ENCODE measurements around the gene ACP5.
"Not testable (repeated sequence)": the region's sequence is repeated elsewhere in the genome, so short reads cannot be mapped to it uniquely, and the experiment has no call there.

Gene ACP5

DNA sequence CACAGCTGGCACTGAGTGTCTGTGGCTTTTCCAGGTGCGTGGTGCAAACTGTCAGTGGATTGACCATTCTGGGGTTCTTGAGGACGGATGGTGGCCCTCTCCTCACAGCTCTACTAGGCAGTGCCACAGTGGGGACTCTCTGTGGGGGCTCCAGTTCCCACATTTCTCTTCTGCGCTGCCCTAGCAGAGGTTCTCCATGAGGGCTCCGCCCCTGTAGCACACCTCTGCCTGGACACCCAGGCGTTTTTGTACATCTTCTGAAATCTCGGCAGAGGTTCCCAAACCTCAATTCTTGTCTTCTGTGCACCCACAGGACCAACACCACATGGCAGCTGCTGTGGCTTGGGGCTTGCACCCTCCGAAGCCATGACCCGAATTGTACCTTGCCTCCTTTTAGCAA lies 29.0 kb upstream of the ACP5 start:
- Histone ChIP-seq H3K4me1 (no peaks in the 10 kb centered on the region), H3K9me3 (replicated peaks in 1 of 11) (peaks cover 88 to 99% (median 98%) of the 10 kb centered on the region in 11 experiments), H3K4me3 (peak overlapping the region in 7 of 10 experiments; percentile 17 to 53 (median 33); a peak in 10 of 20 replicates), H3K9ac (no peak overlapping the region), H3K27me3 (no peaks in the 10 kb centered on the region), H3K36me3 (peaks cover 83 to 99% (median 97%) of the 10 kb centered on the region in 11 experiments), H3K27ac (no peak overlapping the region), H4K20me1 (peaks cover 0 to 47% (median under 1%) of the 10 kb centered on the region in 11 experiments; a peak in 8 of 22 replicates), H3K4me2 (no peak overlapping the region)
- TF ChIP-seq Cebpa-rat (IDR thresholded peaks at IDR 0.05) = no peak

DNA sequence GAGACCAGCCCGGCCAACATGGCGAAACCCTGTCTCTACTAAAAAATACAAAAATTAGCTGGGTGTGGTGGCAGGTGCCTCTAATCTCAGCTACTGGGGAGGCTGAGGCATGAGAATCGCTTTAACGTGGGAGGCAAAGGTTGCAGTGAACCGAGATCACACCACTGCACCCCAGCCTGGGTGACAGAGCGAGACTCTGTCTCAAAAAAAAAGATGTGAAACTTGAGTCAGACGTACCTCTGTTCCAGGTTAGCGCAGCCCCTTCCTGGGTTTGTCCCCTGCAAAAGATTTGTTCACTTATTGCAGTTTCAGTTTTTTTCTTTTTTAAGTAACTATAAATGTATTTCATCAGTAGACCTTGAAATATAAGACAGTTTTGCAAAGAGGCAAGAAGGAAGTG lies 22.3 kb upstream of the ACP5 start:
- H3K9ac ChIP-seq, H3K27me3 ChIP-seq, H3K27ac ChIP-seq: not testable (repeated sequence)
- H4K20me1 ChIP-seq = peaks cover 0 to 63% (median 23%) of the 10 kb centered on the region in 11 experiments; a peak in 14 of 22 replicates
- peak overlapping the region in 2 of 10 experiments; percentile 26 to 94; a peak in 1 of 20 replicates for H3K4me3 ChIP-seq
- H3K4me2 ChIP-seq = peak overlapping the region in 10 of 11 experiments; percentile 67 to 96 (median 82); a peak in 13 of 22 replicates
- peaks cover 20 to 34% (median 28%) of the 10 kb centered on the region in 10 experiments for H3K4me1 ChIP-seq
- H3K9me3 ChIP-seq (replicated peaks in 1 of 11) = peaks cover 26 to 59% (median 56%) of the 10 kb centered on the region in 11 experiments
- peaks cover 28 to 64% (median 61%) of the 10 kb centered on the region in 11 experiments for H3K36me3 ChIP-seq

DNA sequence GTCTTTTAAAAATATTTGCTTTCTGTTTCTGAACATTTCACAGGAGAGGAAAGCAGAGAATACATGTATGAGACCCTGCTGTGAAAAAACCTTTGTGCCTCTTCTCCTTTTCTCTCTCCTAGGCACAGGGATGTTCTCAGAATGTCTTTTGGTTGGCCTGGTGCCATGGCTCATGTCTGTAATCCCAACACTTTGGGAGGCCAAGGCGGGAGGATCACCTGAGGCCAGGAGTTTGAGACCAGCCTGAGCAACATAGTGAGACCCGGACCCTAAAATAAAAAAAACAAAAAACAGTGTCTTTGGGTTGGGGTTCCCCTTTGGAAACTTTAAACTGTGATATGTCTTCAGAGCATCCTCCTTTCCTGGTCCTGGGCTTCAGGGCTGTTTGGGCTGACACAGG lies 21.3 kb upstream of the ACP5 start:
- Histone ChIP-seq H3K9ac (peak overlapping the region in 9 of 11 experiments; percentile 95 to 99 (median 97); a peak in 14 of 22 replicates), H3K9me3 (replicated peaks in 1 of 11) (peaks cover 16 to 50% (median 46%) of the 10 kb centered on the region in 11 experiments), H4K20me1 (peaks cover 0 to 61% (median 23%) of the 10 kb centered on the region in 11 experiments; a peak in 14 of 22 replicates), H3K36me3 (peaks cover 19 to 55% (median 51%) of the 10 kb centered on the region in 11 experiments), H3K27ac (peak overlapping the region in 1 of 11 experiments; percentile 99; a peak in 1 of 22 replicates), H3K4me2 (peak overlapping the region; percentile 67 to 96 (median 80)), H3K4me3 (peak overlapping the region in 8 of 10 experiments; percentile 84 to 99 (median 90); a peak in 14 of 20 replicates), H3K27me3 (no peaks in the 10 kb centered on the region), H3K4me1 (peaks cover 20 to 38% (median 34%) of the 10 kb centered on the region in 10 experiments)
- no peak for TF ChIP-seq Cebpa-rat (IDR thresholded peaks at IDR 0.05)

DNA sequence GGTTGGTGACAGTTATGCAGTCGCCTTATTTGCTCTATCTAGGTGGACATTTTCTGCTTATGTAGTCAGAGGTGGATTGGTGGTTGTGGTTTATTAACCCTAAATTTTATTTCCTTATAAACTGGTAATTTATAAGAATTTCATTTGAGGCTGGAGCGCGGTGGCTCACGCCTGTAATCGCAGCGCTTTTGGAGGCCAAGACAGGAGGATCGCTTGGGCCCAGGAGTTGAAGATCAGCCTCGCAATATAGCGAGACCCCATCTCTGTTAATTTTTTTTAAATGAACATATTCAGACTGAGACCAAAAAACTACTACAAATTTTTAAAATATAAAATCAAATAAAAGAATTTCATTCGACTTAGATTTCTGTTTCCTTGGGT lies 20.6 kb upstream of the ACP5 start:
- Histone ChIP-seq H4K20me1 (peaks cover 0 to 55% (median 23%) of the 10 kb centered on the region in 11 experiments; a peak in 14 of 22 replicates), H3K27me3 (no peaks in the 10 kb centered on the region), H3K9ac (peak overlapping the region; percentile 95 to 99 (median 97)), H3K27ac (peak overlapping the region; percentile 95 to 100 (median 97)), H3K4me1 (peaks cover 24 to 44% (median 40%) of the 10 kb centered on the region in 10 experiments), H3K4me2 (peak overlapping the region; percentile 67 to 96 (median 80)), H3K36me3 (peaks cover 12 to 48% (median 45%) of the 10 kb centered on the region in 11 experiments), H3K4me3 (peak overlapping the region; percentile 84 to 99 (median 92)), H3K9me3 (replicated peaks in 1 of 11) (peaks cover 9 to 43% (median 40%) of the 10 kb centered on the region in 11 experiments; a peak in 21 of 22 replicates)
- no peak for TF ChIP-seq Cebpa-rat (IDR thresholded peaks at IDR 0.05)

DNA sequence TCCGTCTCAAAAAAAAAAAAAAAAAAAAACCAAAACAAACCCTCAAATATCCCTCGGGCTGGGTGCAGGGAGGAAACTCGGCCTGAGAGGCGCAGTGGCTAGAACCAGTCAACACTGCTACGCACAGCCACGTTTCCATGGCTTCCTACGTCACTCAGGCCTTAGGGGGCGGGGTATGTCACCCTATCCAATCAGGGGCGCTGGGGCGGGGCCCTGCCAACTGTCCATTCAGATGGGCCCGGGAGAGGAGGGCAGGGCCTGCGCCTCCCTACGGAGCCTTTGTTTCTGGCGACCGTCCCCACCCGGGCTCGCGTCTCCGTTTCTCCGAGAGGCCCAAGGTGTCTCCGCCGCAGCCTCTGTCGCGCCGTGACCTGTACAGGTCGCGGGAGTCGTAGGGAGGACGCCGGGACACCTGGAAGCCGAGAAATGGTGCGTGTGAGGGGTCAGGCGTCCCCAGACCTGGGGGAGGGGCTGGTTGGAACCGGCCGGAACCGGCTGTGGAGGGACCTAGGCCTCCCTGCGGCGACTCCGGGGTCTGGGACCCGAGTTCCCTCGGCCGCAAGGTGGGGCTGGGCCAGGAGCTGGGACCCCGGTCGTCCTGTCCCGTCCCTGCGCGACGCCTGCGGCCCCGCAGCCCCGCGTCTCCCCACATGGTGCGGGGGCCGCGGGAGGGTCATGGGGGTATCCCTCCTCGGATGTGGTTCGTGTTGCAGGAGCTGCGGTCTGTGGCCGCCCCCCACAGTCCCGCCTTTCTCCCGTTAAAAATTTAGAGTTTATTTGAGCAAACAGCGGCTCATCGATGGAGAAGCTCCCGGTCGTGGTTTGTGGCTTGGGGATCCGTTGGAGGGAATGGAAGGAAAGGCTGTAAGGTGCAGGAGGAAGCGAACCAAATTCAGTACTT lies 20.0 kb upstream of the ACP5 start, which contains the start of gene ZNF627:
ZNF627 (plus strand) TSS at position 282 of the 901 bp plus-strand sequence; CDS start at position 427, 145 bp downstream.
- H3K9me3 ChIP-seq (replicated peaks in 1 of 11) = peaks cover 3 to 37% (median 33%) of the 10 kb centered on the region in 11 experiments; a peak in 20 of 22 replicates
- TF ChIP-seq Cebpa-rat (IDR thresholded peaks at IDR 0.05) = no peak

DNA sequence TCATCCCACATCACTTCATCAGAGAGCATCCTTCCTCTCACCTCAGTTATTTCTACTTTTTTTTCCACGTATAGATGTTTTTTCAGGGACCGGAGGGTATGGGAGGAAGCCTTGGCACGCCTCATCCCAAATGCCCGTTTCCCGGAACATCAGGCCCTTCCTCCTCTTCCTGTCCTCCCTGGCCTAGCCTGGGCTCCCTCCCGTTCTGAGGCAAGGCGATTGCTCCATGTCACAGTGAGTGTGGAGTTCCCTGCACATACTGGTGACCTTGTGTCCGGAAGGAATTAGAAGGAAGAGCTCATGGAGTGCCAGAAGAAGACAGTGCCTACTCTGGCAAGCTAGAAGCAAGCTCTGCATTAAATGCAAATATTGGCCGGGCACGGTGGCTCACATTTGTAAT lies 18.7 kb upstream of the ACP5 start:
- H3K9ac ChIP-seq = peak overlapping the region in 6 of 11 experiments; percentile 96 to 99 (median 98); a peak in 8 of 22 replicates
- H3K27me3 ChIP-seq = no peaks in the 10 kb centered on the region
- peaks cover 0 to 38% (median 20%) of the 10 kb centered on the region in 11 experiments; a peak in 13 of 22 replicates for H4K20me1 ChIP-seq
- H3K4me3 ChIP-seq = peak overlapping the region in 1 of 10 experiments; percentile 88; a peak in 4 of 20 replicates
- H3K4me2 ChIP-seq = peak overlapping the region; percentile 62 to 93 (median 75); a peak in 18 of 22 replicates
- H3K9me3 ChIP-seq (replicated peaks in 1 of 11) = peaks cover 0 to 24% (median 20%) of the 10 kb centered on the region in 11 experiments; a peak in 16 of 22 replicates
- H3K36me3 ChIP-seq = peaks cover 0 to 29% (median 26%) of the 10 kb centered on the region in 11 experiments; a peak in 20 of 22 replicates
- H3K27ac ChIP-seq = peak overlapping the region in 9 of 11 experiments; percentile 95 to 100 (median 97); a peak in 10 of 22 replicates
- no peak for TF ChIP-seq Cebpa-rat (IDR thresholded peaks at IDR 0.05)
- H3K4me1 ChIP-seq = peaks cover 30 to 57% (median 48%) of the 10 kb centered on the region in 10 experiments

More for the DNA sequence above, 20.0 kb upstream of the ACP5 start, which contains the start of gene ZNF627:
- Histone ChIP-seq H3K36me3 (peaks cover 6 to 42% (median 38%) of the 10 kb centered on the region in 11 experiments; a peak in 21 of 22 replicates), H3K4me2 (peak within 1 kb of the TSS; percentile 76 to 96 (median 84)), H4K20me1 (peaks cover 0 to 48% (median 23%) of the 10 kb centered on the region in 11 experiments; a peak in 14 of 22 replicates), H3K27me3 (no peaks in the 10 kb centered on the region), H3K4me3 (peak within 1 kb of the TSS; percentile 84 to 99 (median 92)), H3K4me1 (peaks cover 30 to 51% (median 46%) of the 10 kb centered on the region in 10 experiments), H3K27ac (peak within 1 kb of the TSS; percentile 95 to 100 (median 97)), H3K9ac (peak within 1 kb of the TSS; percentile 95 to 99 (median 97))

DNA sequence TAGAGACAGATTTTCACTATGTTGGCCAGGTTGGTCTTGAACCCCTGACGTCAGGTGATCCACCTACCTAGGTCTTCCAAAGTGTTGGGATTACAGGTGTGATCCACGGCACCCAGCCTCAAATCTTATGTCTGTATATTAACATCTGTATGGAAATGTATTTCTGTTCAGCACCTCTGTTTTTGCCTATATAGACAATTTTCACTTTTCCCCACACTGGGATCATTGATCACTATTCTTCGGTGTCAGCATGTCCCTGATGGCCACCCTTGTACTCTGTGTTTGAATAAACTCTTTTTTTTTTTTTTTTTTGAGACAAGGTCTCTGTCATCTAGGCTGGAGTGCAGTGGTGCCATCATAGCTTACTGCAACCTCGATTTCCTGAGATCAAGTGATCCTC lies 16.6 kb upstream of the ACP5 start:
- Histone ChIP-seq H3K36me3 (peaks cover 0 to 9% (median 5%) of the 10 kb centered on the region in 11 experiments; a peak in 20 of 22 replicates), H4K20me1 (peaks cover 0 to 17% (median 12%) of the 10 kb centered on the region in 11 experiments; a peak in 12 of 22 replicates), H3K4me1 (peaks cover 23 to 48% (median 38%) of the 10 kb centered on the region in 10 experiments), H3K9me3 (replicated peaks in 1 of 11) (peaks cover 0 to 3% (median 1%) of the 10 kb centered on the region in 11 experiments; a peak in 5 of 22 replicates), H3K27ac (no peak overlapping the region), H3K4me2 (peak overlapping the region in 5 of 11 experiments; percentile 52 to 76 (median 69); a peak in 4 of 22 replicates), H3K27me3 (no peaks in the 10 kb centered on the region), H3K9ac (no peak overlapping the region), H3K4me3 (no peak overlapping the region)
- no peak for TF ChIP-seq Cebpa-rat (IDR thresholded peaks at IDR 0.05)

DNA sequence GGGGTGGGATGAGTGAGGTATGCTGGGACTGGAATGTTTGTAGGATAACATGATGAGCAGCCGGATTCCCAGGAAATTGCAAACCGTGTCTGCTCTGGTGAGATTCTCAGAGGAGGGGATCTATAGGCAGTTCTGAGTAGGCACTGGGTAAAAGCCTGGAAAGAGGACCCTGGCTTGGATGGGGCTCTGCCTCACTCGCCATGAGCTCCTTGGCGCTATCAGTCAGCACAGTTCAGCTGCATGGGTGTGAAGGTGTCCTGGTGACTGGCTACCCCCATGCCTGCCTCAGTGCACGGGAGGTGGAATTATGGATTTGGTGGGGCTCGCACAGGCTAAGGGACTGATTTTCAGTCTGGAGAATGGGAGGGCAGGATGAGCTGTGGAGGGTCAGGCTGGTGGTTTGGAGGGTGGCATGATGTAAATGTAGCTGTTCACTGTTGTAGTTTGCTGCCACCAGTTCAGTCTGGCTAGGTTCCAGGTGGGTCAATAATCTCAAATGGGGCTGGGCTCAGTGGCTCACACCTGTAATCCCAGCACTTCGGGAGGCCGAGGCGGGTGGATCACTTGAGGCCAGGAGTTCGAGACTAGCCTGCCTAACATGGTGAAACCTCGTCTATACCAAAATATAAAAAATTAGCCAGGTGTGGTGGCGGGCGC lies 10.7 kb upstream of the ACP5 start:
- peaks cover 31 to 48% (median 40%) of the 10 kb centered on the region in 10 experiments for H3K4me1 ChIP-seq
- H3K27me3 ChIP-seq = no peaks in the 10 kb centered on the region
- H3K36me3 ChIP-seq = no peaks in the 10 kb centered on the region
- H3K9me3 ChIP-seq (replicated peaks in 1 of 11) = no peaks in the 10 kb centered on the region
- H3K4me3 ChIP-seq = no peak overlapping the region
- TF ChIP-seq Cebpa-rat (IDR thresholded peaks at IDR 0.05) = no peak
- H3K27ac ChIP-seq = no peak overlapping the region
- H4K20me1 ChIP-seq = no peaks in the 10 kb centered on the region
- H3K9ac ChIP-seq = 0 out of 22 replicates have a peak overlapping the region, but pooled peaks of 2 of the 11 experiments have one; percentile 35 to 37
- 0 out of 22 replicates have a peak overlapping the region, but pooled peaks of 1 of the 11 experiments have one; percentile 25 for H3K4me2 ChIP-seq
